Measurements from ENCODE around the gene ANTXR2. TPM values are rescaled to one million over a fixed set of nuclear protein-coding genes. Genes with fewer than 3 reads are reported as not detected.
"Not testable (repeated sequence)": the region's sequence is repeated elsewhere in the genome, so short reads cannot be mapped to it uniquely, and the experiment has no call there.

ANTXR2 gene
- total RNA-seq, 1 donor from 2014 or later = 48.9 TPM

DNA sequence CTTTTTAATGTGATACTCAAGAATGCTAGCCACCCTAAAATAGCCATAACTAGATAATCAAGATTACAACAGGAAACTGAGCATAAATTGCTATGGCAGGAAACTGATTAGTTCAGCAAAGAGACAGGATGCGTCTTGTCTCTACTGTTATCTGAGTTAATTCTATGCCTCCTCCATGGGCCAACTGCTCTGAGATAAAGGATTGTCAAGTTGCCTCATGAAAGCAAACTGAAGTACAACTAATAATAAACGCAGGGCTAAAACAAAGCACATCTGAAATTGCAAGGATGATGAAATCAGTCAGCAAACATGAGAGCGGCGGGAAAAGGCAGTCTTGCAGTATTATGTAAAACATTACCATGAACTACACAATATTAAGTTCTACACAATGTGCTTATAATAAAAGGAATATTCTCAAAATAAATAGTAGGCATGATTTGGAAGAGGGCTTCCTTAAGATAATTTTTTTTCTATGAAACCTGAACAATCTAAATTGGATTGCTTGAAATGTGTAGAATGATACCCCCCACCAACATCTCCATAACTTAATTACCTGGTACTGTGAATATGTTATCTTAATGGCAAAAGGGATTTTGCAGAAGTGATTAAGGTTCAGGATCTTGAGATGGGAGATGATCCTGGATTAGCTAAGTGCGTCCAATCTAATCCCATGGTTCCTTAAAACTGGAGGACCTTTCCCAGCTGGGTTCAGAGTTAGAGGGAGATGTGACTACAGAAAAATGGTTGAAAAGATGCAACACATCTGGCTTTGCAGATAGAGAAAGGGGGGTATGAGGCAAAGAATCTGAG is 65.9 kb downstream of the ANTXR2 start:
- DNase-seq = no peak
- intact Hi-C loops (cut with micrococcal nuclease) = no loop called here
- peak; percentile 54 for ATAC-seq

GRCh38 chr4:80005863-80006262 is 67.2 kb downstream of the ANTXR2 start:
- intact Hi-C loops (cut with micrococcal nuclease) = no loop called here
- no peak for DNase-seq
- ATAC-seq = no peak

DNA sequence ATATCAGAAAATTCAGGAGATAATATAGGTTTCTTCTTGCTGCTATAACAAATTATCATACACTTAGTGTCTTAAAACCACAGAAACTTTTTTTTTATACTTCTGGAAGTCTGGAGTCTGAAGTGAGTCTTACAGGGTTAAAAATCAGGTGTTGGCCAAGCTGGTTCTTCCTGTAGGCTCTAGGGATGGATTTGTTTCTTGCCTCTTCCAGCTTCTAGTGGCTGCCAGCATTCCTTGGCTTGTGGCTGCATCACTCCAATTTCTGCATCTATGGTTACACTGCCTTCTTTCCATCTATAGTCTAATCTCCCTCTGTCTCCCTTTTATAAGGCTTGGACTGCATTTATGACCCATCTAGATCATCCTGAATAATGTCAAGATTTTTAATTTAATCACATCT is 68.7 kb downstream of the ANTXR2 start:
- ATAC-seq = no peak
- intact Hi-C loops (cut with micrococcal nuclease) = no loop called here
- no peak for DNase-seq

DNA sequence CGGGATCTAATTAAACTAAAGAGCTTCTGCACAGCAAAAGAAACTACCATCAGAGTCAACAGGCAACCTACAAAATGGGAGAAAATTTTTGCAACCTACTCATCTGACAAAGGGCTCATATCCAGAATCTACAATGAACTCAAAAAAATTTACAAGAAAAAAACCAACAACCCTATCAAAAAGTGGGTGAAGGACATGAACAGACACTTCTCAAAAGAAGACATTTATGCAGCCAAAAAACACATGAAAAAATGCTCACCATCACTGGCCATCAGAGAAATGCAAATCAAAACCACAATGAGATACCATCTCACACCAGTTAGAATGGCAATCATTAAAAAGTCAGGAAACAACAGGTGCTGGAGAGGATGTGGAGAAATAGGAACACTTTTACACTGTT is 70.5 kb downstream of the ANTXR2 start:
- intact Hi-C loops (cut with micrococcal nuclease) = not testable (repeated sequence)

GRCh38 chr4:79999048-79999447 is 74.0 kb downstream of the ANTXR2 start:
- ATAC-seq; DNase-seq; intact Hi-C loops (cut with micrococcal nuclease): not testable (repeated sequence)

More for the DNA sequence above, 70.5 kb downstream of the ANTXR2 start:
- ATAC-seq, DNase-seq: not testable (repeated sequence)

- no peak for ATAC-seq
- intact Hi-C loops (cut with micrococcal nuclease) = no loop called here
Observed at GRCh38 chr4:79998201-79998600, 74.8 kb downstream of the ANTXR2 start.

GRCh38 chr4:79996851-79997250 is 76.2 kb downstream of the ANTXR2 start:
- DNase-seq (no peak), ATAC-seq (no peak)
- intact Hi-C loops (cut with micrococcal nuclease) = no loop called here

More at GRCh38 chr4:79998201-79998600, 74.8 kb downstream of the ANTXR2 start:
- DNase-seq = no peak

GRCh38 chr4:79993476-79993875 is 79.6 kb downstream of the ANTXR2 start:
- DNase-seq (no peak), ATAC-seq (no peak)
- intact Hi-C loops (cut with micrococcal nuclease) = no loop called here

DNA sequence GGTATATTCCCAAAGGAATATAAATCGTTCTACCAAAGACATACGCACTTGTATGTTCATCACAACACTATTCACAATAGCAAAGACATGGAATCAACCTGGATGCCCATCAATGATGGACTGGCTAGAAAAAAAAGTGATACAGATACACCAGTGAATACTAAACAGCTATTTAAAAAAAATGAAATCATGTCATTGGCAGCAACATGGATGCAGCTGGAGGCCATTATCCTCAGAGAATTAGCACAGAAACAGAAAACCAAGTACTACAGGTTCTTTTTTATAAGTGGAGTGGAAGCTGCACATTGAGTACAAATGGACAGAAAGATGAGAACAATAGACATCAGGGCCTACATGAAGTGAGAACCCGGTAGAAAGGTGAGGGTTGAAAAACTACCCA is 81.4 kb downstream of the ANTXR2 start:
- intact Hi-C loops (cut with micrococcal nuclease) = no loop called here
- ATAC-seq (no peak), DNase-seq (no peak)

DNA sequence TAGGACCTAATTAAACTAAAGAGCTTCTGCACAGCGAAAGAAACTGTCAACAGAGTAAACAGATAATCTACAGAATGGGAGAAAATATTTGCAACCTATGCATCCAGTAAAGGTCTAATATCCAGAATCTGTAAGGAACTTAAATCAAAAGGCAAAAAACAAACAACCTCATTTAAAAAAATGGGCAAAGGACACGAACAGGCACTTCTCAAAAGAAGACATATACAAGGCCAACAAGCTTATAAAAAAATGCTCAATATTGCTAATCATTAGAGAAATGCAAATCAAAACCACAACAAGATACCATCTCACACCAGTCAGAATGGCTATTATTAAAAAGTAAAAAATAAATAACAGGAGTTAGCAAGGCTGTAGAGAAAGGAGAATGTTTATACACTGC is 81.9 kb downstream of the ANTXR2 start:
- ATAC-seq; intact Hi-C loops (cut with micrococcal nuclease); DNase-seq: not testable (repeated sequence)

GRCh38 chr4:79987401-79987800 is 85.6 kb downstream of the ANTXR2 start:
- DNase-seq = no peak
- no peak for ATAC-seq
- intact Hi-C loops (cut with micrococcal nuclease) = no loop called here

- ATAC-seq = no peak
- intact Hi-C loops (cut with micrococcal nuclease) = no loop called here
Observed at GRCh38 chr4:79983431-79983830, 89.6 kb downstream of the ANTXR2 start.

DNA sequence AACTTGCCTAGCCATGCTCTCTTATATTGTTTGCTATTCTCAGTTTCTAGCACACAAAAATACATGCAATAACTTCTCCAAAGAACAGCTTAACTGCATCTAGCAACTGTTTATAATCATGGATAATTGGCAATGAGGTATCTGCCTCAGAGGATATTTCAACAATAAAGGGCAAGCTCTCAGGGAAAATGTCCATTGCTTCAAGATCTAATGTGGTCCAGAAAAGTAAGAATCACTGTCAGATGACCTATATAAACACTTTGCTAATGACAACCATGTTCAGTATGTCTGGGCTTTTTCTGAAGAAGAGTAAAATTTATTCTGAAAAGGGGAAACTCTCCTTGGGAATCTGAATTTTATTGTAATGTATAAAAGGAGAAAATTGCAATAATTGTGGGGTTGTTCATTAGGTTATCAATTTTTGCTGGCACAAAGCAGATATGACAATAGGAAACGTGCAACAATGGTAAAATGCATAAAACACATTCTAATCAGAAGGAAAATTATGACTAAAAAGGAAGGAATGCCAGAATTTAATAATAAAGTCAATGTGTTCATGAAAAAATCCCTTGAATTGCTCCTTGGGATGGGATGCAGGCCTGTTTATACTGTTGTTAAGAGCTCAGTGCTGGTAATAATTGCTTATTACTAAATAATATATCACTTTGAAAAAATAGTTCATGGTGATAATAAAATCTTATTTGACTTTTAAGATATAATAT is 90.3 kb downstream of the ANTXR2 start:
- intact Hi-C loops (cut with micrococcal nuclease) = no loop called here
- ATAC-seq = no peak
- no peak for DNase-seq

More at GRCh38 chr4:79983431-79983830, 89.6 kb downstream of the ANTXR2 start:
- no peak for DNase-seq

DNA sequence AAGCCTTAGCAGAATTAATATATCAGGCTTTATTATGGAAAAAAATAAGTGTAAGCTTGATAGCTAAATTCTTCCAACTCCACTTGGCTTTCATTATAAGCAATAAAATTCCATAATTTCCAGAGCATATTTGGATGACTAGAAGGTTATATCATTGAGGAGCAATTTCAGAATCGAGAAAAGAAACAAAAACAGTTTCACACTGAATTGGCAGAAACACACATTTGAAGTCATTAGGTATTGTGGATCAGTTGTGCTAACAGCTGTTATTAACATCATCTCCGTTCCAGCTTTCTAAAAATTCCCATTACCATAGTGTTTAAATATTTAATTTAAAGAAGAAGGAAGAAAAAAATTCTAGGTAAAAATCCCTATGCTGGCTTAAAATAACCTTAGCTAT is 92.6 kb downstream of the ANTXR2 start:
- no peak for ATAC-seq
- intact Hi-C loops (cut with micrococcal nuclease) = no loop called here

DNA sequence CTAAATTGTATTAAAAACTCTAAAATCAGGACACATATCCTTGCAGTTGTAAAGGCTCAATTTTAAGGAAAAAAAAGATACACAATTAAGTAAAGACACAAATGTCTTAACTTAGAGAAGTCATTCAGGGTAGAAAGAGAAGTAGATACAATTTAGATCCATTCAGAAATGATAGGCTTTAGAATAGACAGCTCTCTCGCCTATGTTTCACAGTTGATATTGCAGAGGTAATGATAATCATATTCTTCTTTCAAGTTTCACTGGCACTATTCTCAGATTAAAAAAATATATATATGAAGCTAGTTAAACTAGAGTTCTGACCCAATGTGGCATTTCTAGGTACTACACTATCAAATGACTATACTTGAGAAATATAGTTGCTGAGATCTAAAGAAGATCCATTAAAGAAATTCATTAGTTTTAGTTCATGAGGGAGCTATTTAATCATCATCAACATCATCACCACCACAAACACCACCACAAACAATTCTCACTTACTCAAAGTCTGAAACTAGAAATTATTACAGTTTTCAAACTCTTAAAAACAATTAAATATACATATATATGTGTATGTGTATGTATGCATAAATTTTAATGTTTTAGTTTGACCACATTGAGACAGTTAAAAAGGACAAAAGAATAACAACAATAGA is 93.1 kb downstream of the ANTXR2 start:
- DNase-seq = no peak
- no peak for ATAC-seq
- intact Hi-C loops (cut with micrococcal nuclease) = no loop called here

More for the DNA sequence above, 92.6 kb downstream of the ANTXR2 start:
- no peak for DNase-seq

- ATAC-seq = no peak
- intact Hi-C loops (cut with micrococcal nuclease) = no loop called here
- no peak for DNase-seq
Observed at GRCh38 chr4:79977131-79977840, 95.7 kb downstream of the ANTXR2 start.

DNA sequence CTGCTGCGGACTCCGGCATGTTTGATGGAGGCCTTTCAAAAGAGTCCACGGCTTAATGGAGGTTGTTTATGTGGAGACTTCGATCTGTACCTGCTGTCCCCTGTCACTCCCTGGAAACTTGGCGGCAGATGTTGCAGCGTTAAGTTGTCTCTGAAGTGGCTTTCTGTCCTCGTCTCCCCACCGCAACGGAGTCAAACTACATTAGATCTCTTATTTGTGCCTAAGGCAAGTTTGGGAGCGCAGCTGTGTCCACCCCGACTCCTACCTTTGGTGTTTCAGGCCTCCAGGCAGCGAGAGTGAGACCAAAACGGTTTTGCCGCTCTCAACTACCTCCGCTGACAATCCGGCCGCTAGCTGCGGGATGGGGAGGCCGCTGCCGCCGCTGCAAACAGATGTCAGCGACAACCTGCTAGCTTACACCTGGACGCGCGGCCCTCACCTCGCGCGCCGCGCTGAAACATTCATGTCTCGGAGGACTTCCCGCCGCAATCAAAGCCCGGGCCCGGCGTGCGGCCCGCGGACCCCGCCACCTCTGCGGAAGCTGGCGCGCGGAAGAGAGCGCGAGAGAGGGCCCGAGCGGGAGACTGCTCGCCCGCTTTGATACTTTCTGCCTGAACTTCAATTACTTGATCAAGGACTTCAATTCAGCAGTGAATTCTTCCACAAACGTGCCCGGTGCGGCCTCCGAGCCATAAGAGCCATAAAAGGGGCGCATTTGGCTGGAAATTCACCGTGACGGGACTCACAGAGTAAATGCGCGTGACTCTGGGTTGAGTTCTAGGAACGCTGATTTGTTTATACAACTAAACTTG is 108.4 kb downstream of the ANTXR2 start:
- DNase-seq (no peak), ATAC-seq (no peak)
- intact Hi-C loops (cut with micrococcal nuclease) = no loop called here

GRCh38 chr4:79964020-79964399 is 109.0 kb downstream of the ANTXR2 start:
- DNase-seq (no peak), ATAC-seq (no peak)
- intact Hi-C loops (cut with micrococcal nuclease) = no loop called here

GRCh38 chr4:79959652-79960051 is 113.4 kb downstream of the ANTXR2 start:
- ATAC-seq (no peak), DNase-seq (no peak)
- intact Hi-C loops (cut with micrococcal nuclease) = no loop called here

Data from left ventricle myocardium superior (tissue), 1 donor.